Body of pancreas (tissue), 4 donors: ENCODE results near the gene FCHO1.

ENCODE experiments used
- CTCF ChIP-seq, 7 experiments: fragments of 450-650 bp in 4 of 7; fragments of 200-600 bp in 3 of 7; sonication (generic) in 3 of 7; IDR thresholded peaks; one replicate each; pipeline ENCODE4 v1.5.1; 2016 to 2019; ENCODE audit warnings: antibody characterized with exemption in 7 of 7
- POLR2A ChIP-seq, 3 donors: fragments of 450-650 bp; IDR thresholded peaks; one replicate each; pipeline ENCODE4 v1.6.1; 2016; ENCODE audit warnings: antibody characterized with exemption in 3 of 3, mild to moderate bottlenecking in 2 of 3

- TF ChIP-seq POLR2A (IDR thresholded peaks at IDR 0.05) (no peak), CTCF (IDR thresholded peaks at IDR 0.05) (no peak)
Measured at GRCh38 chr19:17832443-17833208, 81.3 kb downstream of the FCHO1 start.
